SK-N-SH treated with all-trans-retinoic acid at 6 μM for 48 hours (cell line): ENCODE results near the gene TPRN.

Source experiments
- ATAC-seq: fragments of 200-7000 bp; cut with Tn5 transposase; 3 replicates; pipeline ENCODE4 v1.9.1; 2020; ENCODE audit warnings: mild to moderate bottlenecking, moderate library complexity
- BACH2 ChIP-seq: fragments of 250-450 bp; sonication (Bioruptor Pico); IDR thresholded peaks from 2 replicates; pipeline ENCODE4 v1.9.0; 2021; ENCODE audit warnings: mild to moderate bottlenecking, borderline replicate concordance
- ESRRG ChIP-seq: fragments of 250-450 bp; sonication (Bioruptor Pico); IDR thresholded peaks from 2 replicates; pipeline ENCODE4 v1.6.1; 2021; ENCODE audit warnings: mild to moderate bottlenecking
- ISL1 ChIP-seq: fragments of 250-450 bp; sonication (Bioruptor Pico); IDR thresholded peaks from 2 replicates; pipeline ENCODE4 v2.1.2; 2022; ENCODE audit warnings: mild to moderate bottlenecking, moderate library complexity
- POU6F1 ChIP-seq: fragments of 250-450 bp; sonication (Bioruptor Pico); IDR thresholded peaks from 2 replicates; pipeline ENCODE4 v1.8.0; 2021; ENCODE audit warnings: low read depth, mild to moderate bottlenecking, moderate library complexity, borderline replicate concordance
- SNAI2 ChIP-seq: fragments of 250-450 bp; sonication (Bioruptor Pico); IDR thresholded peaks from 2 replicates; pipeline ENCODE4 v1.5.0; 2020; ENCODE audit warnings: mild to moderate bottlenecking, moderate library complexity
- TCF4 ChIP-seq: fragments of 250-450 bp; sonication (Bioruptor Pico); IDR thresholded peaks from 2 replicates; pipeline ENCODE4 v1.8.0; 2021; ENCODE audit warnings: mild to moderate bottlenecking, moderate library complexity, borderline replicate concordance
- TSHZ2 ChIP-seq: fragments of 250-450 bp; sonication (Bioruptor Pico); IDR thresholded peaks from 2 replicates; pipeline ENCODE4 v1.5.0; 2020; ENCODE audit warnings: mild to moderate bottlenecking, moderate library complexity
- ZFP3 ChIP-seq: fragments of 250-450 bp; sonication (Bioruptor Pico); IDR thresholded peaks from 2 replicates; pipeline ENCODE4 v1.5.0; 2020; ENCODE audit warnings: mild to moderate bottlenecking, moderate library complexity
- ZFP30 ChIP-seq: fragments of 450-650 bp; formaldehyde crosslinking; IDR thresholded peaks from 2 replicates; pipeline ENCODE4 v1.5.0; 2022; ENCODE audit warnings: mild to moderate bottlenecking, moderate library complexity
- ZNF565 ChIP-seq: fragments of 450-650 bp; formaldehyde crosslinking; conservative IDR thresholded peaks from 2 replicates; pipeline ENCODE4 v1.5.0; 2020; ENCODE audit warnings: low read depth, mild to moderate bottlenecking, moderate library complexity
- ZNF70 ChIP-seq: fragments of 450-650 bp; formaldehyde crosslinking; IDR thresholded peaks from 2 replicates; pipeline ENCODE4 v1.5.0; 2020; ENCODE audit warnings: mild to moderate bottlenecking, moderate library complexity
- TF ChIP-seq, protein P1 (sequence below): fragments of 250-450 bp; sonication (Bioruptor Pico); IDR thresholded peaks from 2 replicates; pipeline ENCODE4 v1.8.0; 2020; ENCODE audit warnings: mild to moderate bottlenecking, moderate library complexity, borderline replicate concordance
- TF ChIP-seq, protein P2 (sequence below): fragments of 250-450 bp; sonication (Bioruptor Pico); IDR thresholded peaks from 2 replicates; pipeline ENCODE4 v1.5.1; 2021; ENCODE audit warnings: mild to moderate bottlenecking, moderate library complexity
- TF ChIP-seq, protein P3 (sequence below): fragments of 250-450 bp; sonication (Bioruptor Pico); IDR thresholded peaks from 2 replicates; pipeline ENCODE4 v1.5.1; 2020; ENCODE audit warnings: low read depth, mild to moderate bottlenecking, moderate library complexity

Gene TPRN

GRCh38 chr9:137192859-137193258 is 7.7 kb downstream of the TPRN start (continued):
- TF ChIP-seq, protein P1, sequence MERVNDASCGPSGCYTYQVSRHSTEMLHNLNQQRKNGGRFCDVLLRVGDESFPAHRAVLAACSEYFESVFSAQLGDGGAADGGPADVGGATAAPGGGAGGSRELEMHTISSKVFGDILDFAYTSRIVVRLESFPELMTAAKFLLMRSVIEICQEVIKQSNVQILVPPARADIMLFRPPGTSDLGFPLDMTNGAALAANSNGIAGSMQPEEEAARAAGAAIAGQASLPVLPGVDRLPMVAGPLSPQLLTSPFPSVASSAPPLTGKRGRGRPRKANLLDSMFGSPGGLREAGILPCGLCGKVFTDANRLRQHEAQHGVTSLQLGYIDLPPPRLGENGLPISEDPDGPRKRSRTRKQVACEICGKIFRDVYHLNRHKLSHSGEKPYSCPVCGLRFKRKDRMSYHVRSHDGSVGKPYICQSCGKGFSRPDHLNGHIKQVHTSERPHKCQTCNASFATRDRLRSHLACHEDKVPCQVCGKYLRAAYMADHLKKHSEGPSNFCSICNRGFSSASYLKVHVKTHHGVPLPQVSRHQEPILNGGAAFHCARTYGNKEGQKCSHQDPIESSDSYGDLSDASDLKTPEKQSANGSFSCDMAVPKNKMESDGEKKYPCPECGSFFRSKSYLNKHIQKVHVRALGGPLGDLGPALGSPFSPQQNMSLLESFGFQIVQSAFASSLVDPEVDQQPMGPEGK, result no peak
- no peak for TF ChIP-seq TSHZ2 (CRISPR knock-in tag)
- TF ChIP-seq, all 23 proteins: peak for 0

DNA sequence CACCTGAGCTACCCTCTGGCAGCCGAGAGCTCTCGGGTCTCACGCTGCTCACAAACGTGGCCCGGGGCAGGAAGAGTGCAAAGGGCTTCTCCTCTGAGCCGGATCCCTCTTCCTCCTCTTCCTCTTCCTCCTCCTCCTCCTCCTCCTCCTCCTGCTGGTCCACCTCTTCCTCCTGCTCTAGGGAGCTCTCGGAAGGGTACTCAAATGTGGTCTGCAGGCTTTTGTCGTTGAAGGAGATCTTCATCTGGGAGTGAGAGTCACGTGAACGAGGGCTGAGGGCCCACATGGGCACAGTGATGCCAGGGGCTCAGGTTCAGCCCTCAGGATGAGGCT is 8.1 kb downstream of the TPRN start:
- TF ChIP-seq ZFP3 (no peak), ISL1 (CRISPR knock-in tag) (no peak), TCF4 (CRISPR knock-in tag) (no peak), POU6F1 (CRISPR knock-in tag) (no peak), ZNF565 (CRISPR knock-in tag) (no peak), TSHZ2 (CRISPR knock-in tag) (no peak), ZNF70 (CRISPR knock-in tag) (no peak), ESRRG (CRISPR knock-in tag) (no peak), BACH2 (CRISPR knock-in tag) (no peak), SNAI2 (no peak)
- TF ChIP-seq, protein P1, result no peak
- TF ChIP-seq, protein P2, sequence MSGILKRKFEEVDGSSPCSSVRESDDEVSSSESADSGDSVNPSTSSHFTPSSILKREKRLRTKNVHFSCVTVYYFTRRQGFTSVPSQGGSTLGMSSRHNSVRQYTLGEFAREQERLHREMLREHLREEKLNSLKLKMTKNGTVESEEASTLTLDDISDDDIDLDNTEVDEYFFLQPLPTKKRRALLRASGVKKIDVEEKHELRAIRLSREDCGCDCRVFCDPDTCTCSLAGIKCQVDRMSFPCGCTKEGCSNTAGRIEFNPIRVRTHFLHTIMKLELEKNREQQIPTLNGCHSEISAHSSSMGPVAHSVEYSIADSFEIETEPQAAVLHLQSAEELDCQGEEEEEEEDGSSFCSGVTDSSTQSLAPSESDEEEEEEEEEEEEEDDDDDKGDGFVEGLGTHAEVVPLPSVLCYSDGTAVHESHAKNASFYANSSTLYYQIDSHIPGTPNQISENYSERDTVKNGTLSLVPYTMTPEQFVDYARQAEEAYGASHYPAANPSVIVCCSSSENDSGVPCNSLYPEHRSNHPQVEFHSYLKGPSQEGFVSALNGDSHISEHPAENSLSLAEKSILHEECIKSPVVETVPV (CRISPR knock-in tag), result no peak
- TF ChIP-seq, protein P3, sequence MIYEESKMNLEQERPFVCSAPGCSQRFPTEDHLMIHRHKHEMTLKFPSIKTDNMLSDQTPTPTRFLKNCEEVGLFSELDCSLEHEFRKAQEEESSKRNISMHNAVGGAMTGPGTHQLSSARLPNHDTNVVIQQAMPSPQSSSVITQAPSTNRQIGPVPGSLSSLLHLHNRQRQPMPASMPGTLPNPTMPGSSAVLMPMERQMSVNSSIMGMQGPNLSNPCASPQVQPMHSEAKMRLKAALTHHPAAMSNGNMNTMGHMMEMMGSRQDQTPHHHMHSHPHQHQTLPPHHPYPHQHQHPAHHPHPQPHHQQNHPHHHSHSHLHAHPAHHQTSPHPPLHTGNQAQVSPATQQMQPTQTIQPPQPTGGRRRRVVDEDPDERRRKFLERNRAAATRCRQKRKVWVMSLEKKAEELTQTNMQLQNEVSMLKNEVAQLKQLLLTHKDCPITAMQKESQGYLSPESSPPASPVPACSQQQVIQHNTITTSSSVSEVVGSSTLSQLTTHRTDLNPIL, result no peak
- TF ChIP-seq, all 23 proteins: peak for 0
- ATAC-seq, result no peak

DNA sequence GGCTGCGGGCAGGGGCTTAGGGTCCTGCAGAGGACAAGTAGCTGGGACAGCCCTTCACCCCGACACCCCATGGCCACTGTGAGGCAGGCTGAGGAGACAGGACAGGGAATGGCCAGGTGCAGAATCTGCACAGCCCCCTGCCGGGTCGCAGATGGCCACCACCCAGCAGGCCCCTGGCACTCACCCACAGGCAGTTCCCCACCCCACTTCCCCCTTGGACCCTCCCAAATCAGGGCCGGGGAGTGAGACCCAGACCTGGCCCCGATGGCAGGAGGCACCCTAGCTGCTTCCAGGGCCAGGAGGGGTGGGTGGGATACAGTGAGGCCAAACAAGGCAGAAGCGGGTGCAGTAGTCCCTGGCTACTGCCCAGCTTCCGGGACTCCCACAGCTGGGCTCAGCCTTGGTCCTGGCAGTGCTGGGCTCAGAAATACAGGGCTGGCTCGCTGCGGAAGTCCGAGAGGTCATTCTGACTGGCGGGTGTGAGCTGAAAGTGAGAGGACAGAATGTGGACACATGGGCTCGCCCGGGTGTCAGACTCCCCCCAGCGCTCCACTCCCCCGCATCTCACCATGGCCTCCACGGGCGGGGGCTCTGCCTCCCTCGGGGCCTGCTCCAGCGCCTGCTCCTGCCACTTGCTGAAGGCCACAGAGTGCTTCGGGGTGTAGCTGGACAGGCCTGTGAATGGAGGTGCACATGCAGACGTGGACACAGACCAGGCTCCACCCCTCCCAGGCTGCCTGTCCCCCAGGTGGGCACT is 8.7 kb downstream of the TPRN start:
- no peak for TF ChIP-seq ZFP30 (CRISPR knock-in tag)
- no peak for TF ChIP-seq ESRRG (CRISPR knock-in tag)
- TF ChIP-seq, all 23 proteins: peak for 0
- no peak for ATAC-seq
